Measurements from ENCODE around the gene MAP4K2. TPM values are rescaled to one million over a fixed set of nuclear protein-coding genes. Genes with fewer than 3 reads are reported as not detected.
"Not testable (repeated sequence)": the region's sequence is repeated elsewhere in the genome, so short reads cannot be mapped to it uniquely, and the experiment has no call there.

MAP4K2 gene
- total and polyA plus RNA-seq, 2 experiments from 2014 or later: 9.9 to 42.6 TPM

- TF ChIP-seq ZNF462 (CRISPR knock-in tag; IDR thresholded peaks at IDR 0.05): no peak
- TF ChIP-seq POLR2AphosphoS5 (IDR thresholded peaks at IDR 0.05; ENCODE audit: low read depth): no peak
- no peak for TF ChIP-seq NANOG (IDR thresholded peaks at IDR 0.05; ENCODE audit: borderline replicate concordance)
- TF ChIP-seq ZNF114 (CRISPR knock-in tag; IDR thresholded peaks at IDR 0.05): no peak
- no peak for TF ChIP-seq ZNF331 (CRISPR knock-in tag; IDR thresholded peaks at IDR 0.05; ENCODE audit: low read depth)
- no peak for TF ChIP-seq EZH2 (IDR thresholded peaks at IDR 0.05; ENCODE audit: low read depth, unreplicated experiment)
Observed at GRCh38 chr11:64823568-64824119, 20.6 kb upstream of the MAP4K2 start (continued).

- ATAC-seq: no peak
- Mint-ChIP-seq H3K27ac (no peak overlapping the region), H3K36me3 (ENCODE audit: low read depth) (no peaks in the 10 kb centered on the region)
Observed at GRCh38 chr11:64817476-64817875, 14.5 kb upstream of the MAP4K2 start.

GRCh38 chr11:64815433-64815832, 12.4 kb upstream of the MAP4K2 start:
- H3K9me3 Mint-ChIP-seq; H2AFZ ChIP-seq; H3K9me2 ChIP-seq (ENCODE audit: insufficient read depth); H3K4me1 ChIP-seq (ENCODE audit: insufficient read depth); H3K4me3 ChIP-seq; H3K4me3 Mint-ChIP-seq; H3K27ac Mint-ChIP-seq; H3F3A ChIP-seq (replicated peaks; ENCODE audit: low read depth); H3K36me3 ChIP-seq (ENCODE audit: insufficient read depth); H4K20me1 ChIP-seq (replicated peaks; ENCODE audit: insufficient read depth); H3K4me1 Mint-ChIP-seq; DNase-seq (ENCODE audit: low spot score); H3K36me3 Mint-ChIP-seq (ENCODE audit: low read depth); H3K27me3 Mint-ChIP-seq (ENCODE audit: insufficient read depth, low read depth, poor library complexity); H3K27me3 ChIP-seq (ENCODE audit: insufficient read depth); ATAC-seq; H3K79me2 ChIP-seq (replicated peaks; ENCODE audit: insufficient read depth); H3K4me2 ChIP-seq; H3K27ac ChIP-seq (ENCODE audit: low read depth): not testable (repeated sequence)

More at GRCh38 chr11:64817476-64817875, 14.5 kb upstream of the MAP4K2 start:
- Histone ChIP-seq H3K4me2 (no peak overlapping the region), H3K4me3 (no peak overlapping the region), H3K4me1 (ENCODE audit: insufficient read depth) (no peaks in the 10 kb centered on the region), H3K36me3 (ENCODE audit: insufficient read depth) (no peaks in the 10 kb centered on the region), H3K79me2 (replicated peaks; ENCODE audit: insufficient read depth) (no peaks in the 10 kb centered on the region), H2AFZ (no peak overlapping the region), H3K27ac (ENCODE audit: low read depth) (no peak overlapping the region), H3F3A (replicated peaks; ENCODE audit: low read depth) (no peaks in the 10 kb centered on the region), H3K27me3 (ENCODE audit: insufficient read depth) (no peaks in the 10 kb centered on the region), H4K20me1 (replicated peaks; ENCODE audit: insufficient read depth) (no peaks in the 10 kb centered on the region), H3K9me2 (ENCODE audit: insufficient read depth) (no peaks in the 10 kb centered on the region)
- Mint-ChIP-seq H3K9me3 (no peaks in the 10 kb centered on the region), H3K4me3 (no peak overlapping the region; the same call in 2 of the 3 replicates), H3K27me3 (ENCODE audit: insufficient read depth, low read depth, poor library complexity) (peaks cover 10% of the 10 kb centered on the region), H3K4me1 (no peaks in the 10 kb centered on the region)
- no peak for DNase-seq (ENCODE audit: low spot score)
- TF ChIP-seq EZH2phosphoT487 (IDR thresholded peaks at IDR 0.05; ENCODE audit: unreplicated experiment) (no peak), ZNF114 (CRISPR knock-in tag; IDR thresholded peaks at IDR 0.05) (no peak)
